ENCODE data around the gene RRM2.

- no peak for TF ChIP-seq EZH2phosphoT487 (IDR thresholded peaks at IDR 0.05; ENCODE audit: low read length)
- no peak for TF ChIP-seq EZH2 (optimal IDR thresholded peaks at IDR 0.05; ENCODE audit: low read depth, low read length)
Measured at GRCh38 chr2:10159086-10159485, 36.5 kb downstream of the RRM2 start.

All from MM.1S (cell line).